GM23248 (cell line): ENCODE data around the gene APH1A. TPM values are rescaled to one million over a fixed set of nuclear protein-coding genes. Genes with fewer than 3 reads are reported as not detected.
"Not testable (repeated sequence)": the region's sequence is repeated elsewhere in the genome, so short reads cannot be mapped to it uniquely, and the experiment has no call there.

ENCODE experiments used
- DNase-seq: peaks from one replicate; pipeline ENCODE4 v3.0.0-alpha.2; 2015
- H2AFZ ChIP-seq: fragments of 200-600 bp; sonication (generic); 2 replicates; pipeline ENCODE4 v1.6.1; 2016; ENCODE audit warnings: antibody characterized with exemption
- H3F3A ChIP-seq: fragments of 200-600 bp; sonication (generic); 2 replicates; pipeline ENCODE4 v1.6.1; 2016; ENCODE audit warnings: mild to moderate bottlenecking, antibody characterized with exemption, mixed run types; ENCODE audit not compliant: insufficient read depth
- H3K27ac ChIP-seq: fragments of 200-600 bp; sonication (generic); 2 replicates; pipeline ENCODE4 v1.5.1; 2016; ENCODE audit warnings: mild to moderate bottlenecking
- H3K27me3 ChIP-seq: fragments of 200-600 bp; sonication (generic); replicated peaks from 2 replicates; pipeline ENCODE4 v1.6.1; 2016; ENCODE audit warnings: mild to moderate bottlenecking; ENCODE audit not compliant: insufficient read depth
- H3K36me3 ChIP-seq: fragments of 200-600 bp; sonication (generic); 2 replicates; pipeline ENCODE4 v1.6.1; 2016; ENCODE audit warnings: low read depth, mild to moderate bottlenecking
- H3K4me1 ChIP-seq: fragments of 200-600 bp; sonication (generic); 2 replicates; pipeline ENCODE4 v1.6.1; 2016; ENCODE audit warnings: mild to moderate bottlenecking; ENCODE audit not compliant: insufficient read depth
- H3K4me2 ChIP-seq: fragments of 200-600 bp; sonication (generic); one replicate; pipeline ENCODE4 v1.6.1; 2016; ENCODE audit warnings: mild to moderate bottlenecking; ENCODE audit not compliant: unreplicated experiment
- H3K4me3 ChIP-seq: fragments of 200-600 bp; sonication (generic); 2 replicates; pipeline ENCODE4 v1.5.1; 2016; ENCODE audit warnings: mild to moderate bottlenecking
- H3K79me2 ChIP-seq: fragments of 200-600 bp; sonication (generic); 2 replicates; pipeline ENCODE4 v1.6.1; 2016; ENCODE audit warnings: mild to moderate bottlenecking; ENCODE audit not compliant: insufficient read depth
- H3K9ac ChIP-seq: fragments of 200-600 bp; sonication (generic); 2 replicates; pipeline ENCODE4 v1.6.1; 2016; ENCODE audit warnings: mild to moderate bottlenecking
- H3K9me2 ChIP-seq: fragments of 200-600 bp; sonication (generic); 2 replicates; pipeline ENCODE4 v1.6.1; 2016; ENCODE audit warnings: mixed run types, mild to moderate bottlenecking, moderate library complexity; ENCODE audit not compliant: insufficient read depth
- H3K9me3 ChIP-seq: fragments of 200-600 bp; sonication (generic); one replicate; pipeline ENCODE4 v1.6.1; 2017; ENCODE audit warnings: low read depth
- H4K20me1 ChIP-seq: fragments of 200-600 bp; sonication (generic); 2 replicates; pipeline ENCODE4 v1.6.0; 2016; ENCODE audit not compliant: insufficient read depth
- EZH2 ChIP-seq: fragments of 200-600 bp; sonication (generic); IDR thresholded peaks from 2 replicates; pipeline ENCODE4 v1.6.1; 2018; ENCODE audit warnings: antibody characterized with exemption, mild to moderate bottlenecking; ENCODE audit not compliant: insufficient read depth, poor library complexity, severe bottlenecking
- EZH2phosphoT487 ChIP-seq: fragments of 200-600 bp; sonication (generic); IDR thresholded peaks from 2 replicates; pipeline ENCODE4 v1.6.1; 2018; ENCODE audit warnings: antibody characterized with exemption, moderate library complexity, mild to moderate bottlenecking, low read depth; ENCODE audit not compliant: insufficient read depth
- WGBS, 2 experiments: methylation state at CpG; one replicate each; pipeline ENCODE4 v1.1.6; 2015 to 2017; ENCODE audit warnings: low lambda C conversion rate in 2 of 2, low coverage in 1 of 2; ENCODE audit errors: missing lambda C conversion rate in 2 of 2; 5-methylcytosine and 5-hydroxymethylcytosine counted together
- in situ Hi-C: fragments of 300-500 bp; cut with MboI; formaldehyde crosslinking; loops from 2 replicates; pipeline ENCODE4 v1.15.0; 2020
- polyA plus RNA-seq: library from polyadenylated mRNA; unstranded; fragments of >200 nt; fragmentation: Nextera tagmentation; extraction: Ambion mirVana; gene quantifications from 2 replicates; pipeline ENCODE4 v1.2.1, GENCODE V29; 2016
- total RNA-seq: library from RNA; depleted of rRNA; stranded (reverse); fragments of >200 nt; shearing (Covaris generic); gene quantifications from 2 replicates; pipeline ENCODE4 v1.2.3, GENCODE V29; 2014; rRNA removed

The APH1A gene
- total RNA-seq (103 and 104 TPM in 2 replicates), polyA plus RNA-seq (32.4 and 32.6 TPM in 2 replicates)

GRCh38 chr1:150268705-150269403 is at the start of gene APH1A:
Gene APH1A, minus strand, starts transcription at chr1:150269016. Its CDS starts 206 bp downstream, at chr1:150268810.
- peak within 1 kb of the TSS; percentile 100 for H3K4me3 ChIP-seq
- H3K79me2 ChIP-seq: peaks cover 31% of the 10 kb centered on the region
- H3K4me1 ChIP-seq: peaks cover 7% of the 10 kb centered on the region; the same call in 1 of the 2 replicates
- H3K36me3 ChIP-seq: 0 out of 2 replicates have a peak, but pooled peaks cover 10% of the 10 kb centered on the region
- in situ Hi-C loops: no loop called here
- WGBS, 2 experiments: 1% methylated on average over 35 to 48 of the region's 49 CpGs
- H3K9me2 ChIP-seq: no peaks in the 10 kb centered on the region
- TF ChIP-seq EZH2 (no peak), EZH2phosphoT487 (no peak)
- peak within 1 kb of the TSS; percentile 97 for H3K4me2 ChIP-seq
- H2AFZ ChIP-seq: peak within 1 kb of the TSS; percentile 86
- no peaks in the 10 kb centered on the region for H3F3A ChIP-seq
- peak within 1 kb of the TSS; percentile 74 for H3K27ac ChIP-seq
- peak; percentile 99 for DNase-seq
- H3K9ac ChIP-seq: peak within 1 kb of the TSS; percentile 99
- H3K27me3 ChIP-seq: no peaks in the 10 kb centered on the region
- H4K20me1 ChIP-seq: no peaks in the 10 kb centered on the region
- H3K9me3 ChIP-seq: no peaks in the 10 kb centered on the region

- H4K20me1 ChIP-seq, H3K9ac ChIP-seq, H3K79me2 ChIP-seq, H3K27me3 ChIP-seq, H3K4me1 ChIP-seq, H3K4me2 ChIP-seq, DNase-seq, H3K27ac ChIP-seq, H3K36me3 ChIP-seq, in situ Hi-C loops, H3K4me3 ChIP-seq, H3K9me3 ChIP-seq, H3K9me2 ChIP-seq, H2AFZ ChIP-seq, H3F3A ChIP-seq: not testable (repeated sequence)
- 88 to 90% methylated on average over 4 of the region's 4 CpGs for WGBS, 2 experiments
Observed at GRCh38 chr1:150314691-150315090, 45.9 kb upstream of the APH1A start.

GRCh38 chr1:150311762-150312161 is 42.9 kb upstream of the APH1A start:
- no peaks in the 10 kb centered on the region for H3K4me1 ChIP-seq
- no peak overlapping the region for H3K4me2 ChIP-seq
- H3K9me3 ChIP-seq: no peaks in the 10 kb centered on the region
- H3F3A ChIP-seq: peaks cover 8% of the 10 kb centered on the region
- no peak overlapping the region for H3K4me3 ChIP-seq
- no peaks in the 10 kb centered on the region for H3K79me2 ChIP-seq
- no peaks in the 10 kb centered on the region for H3K9me2 ChIP-seq
- no peak overlapping the region for H2AFZ ChIP-seq
- peaks cover 6% of the 10 kb centered on the region; the same call in 1 of the 2 replicates for H3K36me3 ChIP-seq
- in situ Hi-C loops: no loop called here
- H4K20me1 ChIP-seq: no peaks in the 10 kb centered on the region
- DNase-seq: no peak
- TF ChIP-seq EZH2phosphoT487: no peak
- TF ChIP-seq EZH2: no peak
- H3K9ac ChIP-seq: no peak overlapping the region
- 94 to 96% methylated on average over 2 of the region's 2 CpGs for WGBS, 2 experiments
- H3K27me3 ChIP-seq: no peaks in the 10 kb centered on the region
- H3K27ac ChIP-seq: no peak overlapping the region

- H3K9me3 ChIP-seq: no peaks in the 10 kb centered on the region
- in situ Hi-C loops: no loop called here
- H3K4me3 ChIP-seq: no peak overlapping the region
- no peaks in the 10 kb centered on the region for H4K20me1 ChIP-seq
- WGBS, 2 experiments: 66 to 79% methylated on average over 10 of the region's 10 CpGs
- no peaks in the 10 kb centered on the region for H3K27me3 ChIP-seq
- no peaks in the 10 kb centered on the region for H3K4me1 ChIP-seq
- peaks cover 6% of the 10 kb centered on the region; the same call in 1 of the 2 replicates for H3K36me3 ChIP-seq
- H3K79me2 ChIP-seq: no peaks in the 10 kb centered on the region
- H2AFZ ChIP-seq: no peak overlapping the region
- DNase-seq: no peak
- no peak overlapping the region for H3K27ac ChIP-seq
- peaks cover 8% of the 10 kb centered on the region for H3F3A ChIP-seq
- no peak overlapping the region for H3K9ac ChIP-seq
- H3K4me2 ChIP-seq: no peak overlapping the region
- TF ChIP-seq EZH2 (no peak), EZH2phosphoT487 (no peak)
- H3K9me2 ChIP-seq: no peaks in the 10 kb centered on the region
Observed at GRCh38 chr1:150309758-150310508, 41.1 kb upstream of the APH1A start.

- in situ Hi-C loops, H3K9me3 ChIP-seq, H2AFZ ChIP-seq, H3K79me2 ChIP-seq, H3F3A ChIP-seq, H3K4me2 ChIP-seq, H4K20me1 ChIP-seq, H3K9ac ChIP-seq, H3K27me3 ChIP-seq, H3K9me2 ChIP-seq, H3K36me3 ChIP-seq, H3K4me1 ChIP-seq, DNase-seq, H3K4me3 ChIP-seq, H3K27ac ChIP-seq: not testable (repeated sequence)
- 89 to 93% methylated on average over 9 of the region's 9 CpGs for WGBS, 2 experiments
Observed at GRCh38 chr1:150308585-150308984, 39.8 kb upstream of the APH1A start.
